RWPE2 (cell line): ENCODE measurements around the gene DDIAS.

Source experiments
- ATAC-seq: fragments of 200-7000 bp; cut with Tn5 transposase; 3 replicates; pipeline ENCODE4 v1.9.1; 2021; ENCODE audit warnings: low read depth
- DNase-seq: peaks from one replicate; pipeline ENCODE4 v3.0.0-alpha.2; 2020; ENCODE audit warnings: low spot score
- H3K27ac ChIP-seq: fragments of 450-650 bp; 2 replicates; pipeline ENCODE4 v1.5.1; 2017; ENCODE audit warnings: mild to moderate bottlenecking; ENCODE audit not compliant: poor library complexity, severe bottlenecking
- H3K27me3 ChIP-seq: fragments of 250-450 bp; sonication (Bioruptor Pico); 2 replicates; pipeline ENCODE4 v1.5.1; 2021; ENCODE audit warnings: mild to moderate bottlenecking, moderate library complexity; ENCODE audit not compliant: insufficient read depth, poor library complexity, severe bottlenecking
- H3K36me3 ChIP-seq: fragments of 250-450 bp; sonication (Bioruptor Pico); 2 replicates; pipeline ENCODE4 v1.5.1; 2020; ENCODE audit warnings: low read depth, mild to moderate bottlenecking, moderate library complexity
- H3K4me1 ChIP-seq: fragments of 250-450 bp; sonication (Bioruptor Pico); 2 replicates; pipeline ENCODE4 v1.5.1; 2021; ENCODE audit warnings: mild to moderate bottlenecking, moderate library complexity; ENCODE audit not compliant: insufficient read depth, poor library complexity, severe bottlenecking
- H3K4me3 ChIP-seq: fragments of 250-450 bp; sonication (Bioruptor Pico); 2 replicates; pipeline ENCODE4 v1.5.1; 2021; ENCODE audit warnings: mild to moderate bottlenecking, moderate library complexity; ENCODE audit not compliant: severe bottlenecking
- H3K9me3 ChIP-seq: fragments of 250-450 bp; sonication (Bioruptor Pico); 2 replicates; pipeline ENCODE4 v1.5.1; 2021; ENCODE audit warnings: mild to moderate bottlenecking, moderate library complexity; ENCODE audit not compliant: severe bottlenecking
- CTCF ChIP-seq: fragments of 450-650 bp; IDR thresholded peaks from one replicate; pipeline ENCODE4 v1.5.1; 2017; ENCODE audit warnings: mild to moderate bottlenecking, moderate library complexity; ENCODE audit not compliant: poor library complexity, severe bottlenecking

Gene DDIAS

DNA sequence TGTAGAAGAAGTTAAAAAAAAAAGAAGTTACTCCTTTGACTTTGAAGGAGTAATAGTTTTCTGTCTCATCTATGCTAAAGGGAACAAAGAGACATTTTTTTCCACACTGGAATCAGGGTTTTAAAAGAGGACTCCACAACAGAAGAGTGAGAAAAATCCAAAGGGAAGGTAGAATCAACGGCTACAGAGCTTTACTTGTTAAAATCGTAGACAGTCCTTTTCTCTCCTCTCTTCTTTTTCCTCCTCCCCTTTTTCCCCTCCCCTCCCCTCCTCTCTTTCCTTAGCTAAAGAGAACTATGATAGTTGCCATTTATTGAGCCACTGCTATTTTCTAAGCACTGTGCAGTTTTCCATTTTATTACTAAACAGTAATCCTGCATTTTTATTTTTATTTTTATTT is 29.2 kb downstream of the DDIAS start:
- no peak for TF ChIP-seq CTCF
- no peaks in the 10 kb centered on the region for H3K27me3 ChIP-seq
- peaks cover 26% of the 10 kb centered on the region for H3K36me3 ChIP-seq
- DNase-seq (no peak), ATAC-seq (no peak)
- H3K4me3 ChIP-seq, result no peak overlapping the region
- no peak overlapping the region for H3K27ac ChIP-seq
- H3K4me1 ChIP-seq, result no peaks in the 10 kb centered on the region
- H3K9me3 ChIP-seq, result no peaks in the 10 kb centered on the region

GRCh38 chr11:82932564-82932963 is 31.0 kb downstream of the DDIAS start:
- H3K27ac ChIP-seq, result no peak overlapping the region
- peaks cover 26% of the 10 kb centered on the region for H3K36me3 ChIP-seq
- no peaks in the 10 kb centered on the region for H3K4me1 ChIP-seq

GRCh38 chr11:82936261-82936660 is 34.7 kb downstream of the DDIAS start:
- H3K36me3 ChIP-seq, result peaks cover 9% of the 10 kb centered on the region; the same call in 1 of the 2 replicates
- H3K9me3 ChIP-seq, result no peaks in the 10 kb centered on the region
- H3K4me1 ChIP-seq, result no peaks in the 10 kb centered on the region
- ATAC-seq, result no peak
- no peaks in the 10 kb centered on the region for H3K27me3 ChIP-seq
- H3K4me3 ChIP-seq, result no peak overlapping the region
- H3K27ac ChIP-seq, result no peak overlapping the region
- TF ChIP-seq CTCF, result no peak
- no peak for DNase-seq

More at GRCh38 chr11:82932564-82932963, 31.0 kb downstream of the DDIAS start:
- Histone ChIP-seq H3K4me3 (no peak overlapping the region), H3K27me3 (no peaks in the 10 kb centered on the region), H3K9me3 (no peaks in the 10 kb centered on the region)
- ATAC-seq, result no peak
- no peak for DNase-seq
- no peak for TF ChIP-seq CTCF

DNA sequence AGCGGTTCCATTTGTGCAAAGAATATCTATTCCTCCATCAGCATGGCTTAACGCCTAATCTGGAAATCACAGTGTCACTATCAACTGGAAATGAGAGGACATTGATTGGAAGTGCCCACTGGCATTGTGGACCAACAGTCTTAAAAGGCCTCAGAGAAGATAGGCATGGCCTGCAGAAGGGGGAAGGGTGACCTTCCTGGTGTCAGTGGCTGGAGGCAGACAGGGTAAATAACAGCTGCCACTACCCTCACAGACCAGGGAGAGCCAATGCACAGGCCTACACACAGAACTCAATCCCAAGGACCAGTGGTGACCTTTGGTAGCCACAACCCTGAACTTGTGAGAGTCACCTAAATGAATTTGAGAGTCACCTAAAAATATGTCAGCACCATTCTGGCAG is 36.0 kb downstream of the DDIAS start:
- no peak for DNase-seq
- H3K9me3 ChIP-seq, result no peaks in the 10 kb centered on the region
- no peak for ATAC-seq
- H3K36me3 ChIP-seq, result peaks cover 9% of the 10 kb centered on the region; the same call in 1 of the 2 replicates
- H3K4me1 ChIP-seq, result no peaks in the 10 kb centered on the region
- H3K4me3 ChIP-seq, result no peak overlapping the region
- H3K27ac ChIP-seq, result no peak overlapping the region
- H3K27me3 ChIP-seq, result no peaks in the 10 kb centered on the region
- no peak for TF ChIP-seq CTCF

GRCh38 chr11:82939456-82939855 is 37.9 kb downstream of the DDIAS start:
- Histone ChIP-seq H3K4me3 (no peak overlapping the region), H3K9me3 (no peaks in the 10 kb centered on the region)
- TF ChIP-seq CTCF, result no peak

More at GRCh38 chr11:82939456-82939855, 37.9 kb downstream of the DDIAS start:
- ATAC-seq (no peak), DNase-seq (no peak)
- no peaks in the 10 kb centered on the region for H3K36me3 ChIP-seq
- H3K27ac ChIP-seq, result no peak overlapping the region
- H3K27me3 ChIP-seq, result no peaks in the 10 kb centered on the region
- H3K4me1 ChIP-seq, result no peaks in the 10 kb centered on the region
